ENCODE data around the gene NUP58.

The NUP58 gene

GRCh38 chr13:25267715-25268114 lies 33.7 kb upstream of the NUP58 start:
- H3K9me3 Mint-ChIP-seq = no peaks in the 10 kb centered on the region
- H3K4me1 Mint-ChIP-seq = no peaks in the 10 kb centered on the region
- no peak overlapping the region for H3K27ac Mint-ChIP-seq
- TF ChIP-seq CTCF (IDR thresholded peaks at IDR 0.05; ENCODE audit: unreplicated experiment in 3 of 3) = peak; percentile 10 to 20 (median 19)
- H3K4me3 Mint-ChIP-seq = no peak overlapping the region
- H3K27me3 Mint-ChIP-seq (ENCODE audit: low read depth) = no peaks in the 10 kb centered on the region
- peaks cover 44% of the 10 kb centered on the region for H3K36me3 Mint-ChIP-seq (ENCODE audit: low read depth)

GRCh38 chr13:25268561-25268960 lies 32.9 kb upstream of the NUP58 start:
- H3K36me3 Mint-ChIP-seq (ENCODE audit: low read depth) = peaks cover 49% of the 10 kb centered on the region
- H3K27ac Mint-ChIP-seq = no peak overlapping the region

GRCh38 chr13:25276748-25277147 lies 24.7 kb upstream of the NUP58 start:
- no peak for TF ChIP-seq CTCF (IDR thresholded peaks at IDR 0.05; ENCODE audit: unreplicated experiment in 3 of 3)
- Mint-ChIP-seq H3K9me3 (no peaks in the 10 kb centered on the region), H3K27ac (no peak overlapping the region), H3K36me3 (ENCODE audit: low read depth) (peaks cover 28% of the 10 kb centered on the region), H3K4me3 (no peak overlapping the region), H3K27me3 (ENCODE audit: low read depth) (no peaks in the 10 kb centered on the region), H3K4me1 (no peaks in the 10 kb centered on the region)

More at GRCh38 chr13:25268561-25268960, 32.9 kb upstream of the NUP58 start:
- TF ChIP-seq CTCF (IDR thresholded peaks at IDR 0.05; ENCODE audit: unreplicated experiment in 3 of 3) = no peak
- Mint-ChIP-seq H3K4me1 (no peaks in the 10 kb centered on the region), H3K9me3 (no peaks in the 10 kb centered on the region), H3K4me3 (no peak overlapping the region), H3K27me3 (ENCODE audit: low read depth) (no peaks in the 10 kb centered on the region)

GRCh38 chr13:25280396-25280795 lies 21.0 kb upstream of the NUP58 start:
- Mint-ChIP-seq H3K27ac (no peak overlapping the region), H3K36me3 (ENCODE audit: low read depth) (peaks cover 4% of the 10 kb centered on the region), H3K4me1 (peaks cover 6% of the 10 kb centered on the region), H3K27me3 (ENCODE audit: low read depth) (no peaks in the 10 kb centered on the region), H3K9me3 (no peaks in the 10 kb centered on the region), H3K4me3 (no peak overlapping the region)
- no peak for TF ChIP-seq CTCF (IDR thresholded peaks at IDR 0.05; ENCODE audit: unreplicated experiment in 3 of 3)

GRCh38 chr13:25281193-25281934 lies 20.1 kb upstream of the NUP58 start:
- Mint-ChIP-seq H3K9me3 (no peaks in the 10 kb centered on the region), H3K27me3 (ENCODE audit: low read depth) (no peaks in the 10 kb centered on the region), H3K27ac (peak overlapping the region in 2 of 3 experiments; percentile 20 to 24), H3K4me1 (peaks cover 13% of the 10 kb centered on the region), H3K36me3 (ENCODE audit: low read depth) (peaks cover 4% of the 10 kb centered on the region), H3K4me3 (no peak overlapping the region)
- no peak for TF ChIP-seq CTCF (IDR thresholded peaks at IDR 0.05; ENCODE audit: unreplicated experiment in 3 of 3)

- no peaks in the 10 kb centered on the region for H3K27me3 Mint-ChIP-seq (ENCODE audit: low read depth)
- H3K4me1 Mint-ChIP-seq = peaks cover 17% of the 10 kb centered on the region
- TF ChIP-seq CTCF (IDR thresholded peaks at IDR 0.05; ENCODE audit: unreplicated experiment in 3 of 3) = no peak
- peak overlapping the region in 2 of 3 experiments; percentile 20 to 24 for H3K27ac Mint-ChIP-seq
- no peak overlapping the region for H3K4me3 Mint-ChIP-seq
- H3K9me3 Mint-ChIP-seq = no peaks in the 10 kb centered on the region
- H3K36me3 Mint-ChIP-seq (ENCODE audit: low read depth) = peaks cover 4% of the 10 kb centered on the region
These were observed 19.5 kb upstream of the NUP58 start for GRCh38 chr13:25281935-25282332.

Data from nephron (organoid).